ENCODE measurements around the gene TNFRSF18. TPM values are rescaled to one million over a fixed set of nuclear protein-coding genes. Genes with fewer than 3 reads are reported as not detected.
"Not testable (repeated sequence)": the region's sequence is repeated elsewhere in the genome, so short reads cannot be mapped to it uniquely, and the experiment has no call there.

TNFRSF18 gene
- total RNA-seq, 1 donor from 2014 or later, result 3.0 TPM

GRCh38 chr1:1253314-1253713 is 46.9 kb upstream of the TNFRSF18 start:
- TF ChIP-seq CTCF (IDR thresholded peaks at IDR 0.05; ENCODE audit: partially characterized antibody, unreplicated experiment), result no peak
- H3K4me3 Mint-ChIP-seq (ENCODE audit: unreplicated experiment), result no peak overlapping the region
- peaks cover 4% of the 10 kb centered on the region for H3K9me3 Mint-ChIP-seq (ENCODE audit: unreplicated experiment)
- H3K4me1 Mint-ChIP-seq (ENCODE audit: low read depth, unreplicated experiment), result peaks cover 7% of the 10 kb centered on the region
- H3K27ac Mint-ChIP-seq (ENCODE audit: unreplicated experiment), result no peak overlapping the region
- H3K27me3 Mint-ChIP-seq (ENCODE audit: unreplicated experiment), result peaks cover 4% of the 10 kb centered on the region
- H3K36me3 Mint-ChIP-seq (ENCODE audit: unreplicated experiment), result no peaks in the 10 kb centered on the region
- no peak for DNase-seq

- H3K4me3 Mint-ChIP-seq (ENCODE audit: unreplicated experiment), result no peak overlapping the region
- no peak for DNase-seq
- no peaks in the 10 kb centered on the region for H3K27me3 Mint-ChIP-seq (ENCODE audit: unreplicated experiment)
- H3K4me1 Mint-ChIP-seq (ENCODE audit: low read depth, unreplicated experiment), result peaks cover 2% of the 10 kb centered on the region
- no peaks in the 10 kb centered on the region for H3K36me3 Mint-ChIP-seq (ENCODE audit: unreplicated experiment)
- no peak overlapping the region for H3K27ac Mint-ChIP-seq (ENCODE audit: unreplicated experiment)
- H3K9me3 Mint-ChIP-seq (ENCODE audit: unreplicated experiment), result peaks cover 4% of the 10 kb centered on the region
- TF ChIP-seq CTCF (IDR thresholded peaks at IDR 0.05; ENCODE audit: partially characterized antibody, unreplicated experiment), result no peak
Measured at GRCh38 chr1:1250786-1251284, 44.4 kb upstream of the TNFRSF18 start.

- H3K36me3 Mint-ChIP-seq (ENCODE audit: unreplicated experiment); DNase-seq; H3K27ac Mint-ChIP-seq (ENCODE audit: unreplicated experiment); H3K9me3 Mint-ChIP-seq (ENCODE audit: unreplicated experiment); H3K4me3 Mint-ChIP-seq (ENCODE audit: unreplicated experiment); H3K27me3 Mint-ChIP-seq (ENCODE audit: unreplicated experiment); H3K4me1 Mint-ChIP-seq (ENCODE audit: low read depth, unreplicated experiment): not testable (repeated sequence)
Measured at GRCh38 chr1:1248009-1248913, 41.9 kb upstream of the TNFRSF18 start.

GRCh38 chr1:1247341-1247913 is 41.0 kb upstream of the TNFRSF18 start:
- H3K9me3 Mint-ChIP-seq (ENCODE audit: unreplicated experiment), result peaks cover 2% of the 10 kb centered on the region
- no peak for DNase-seq
- H3K27me3 Mint-ChIP-seq (ENCODE audit: unreplicated experiment), result no peaks in the 10 kb centered on the region
- no peaks in the 10 kb centered on the region for H3K36me3 Mint-ChIP-seq (ENCODE audit: unreplicated experiment)
- H3K27ac Mint-ChIP-seq (ENCODE audit: unreplicated experiment), result no peak overlapping the region
- H3K4me3 Mint-ChIP-seq (ENCODE audit: unreplicated experiment), result no peak overlapping the region
- TF ChIP-seq CTCF (IDR thresholded peaks at IDR 0.05; ENCODE audit: partially characterized antibody, unreplicated experiment), result no peak
- H3K4me1 Mint-ChIP-seq (ENCODE audit: low read depth, unreplicated experiment), result no peaks in the 10 kb centered on the region

- Mint-ChIP-seq H3K4me1 (ENCODE audit: low read depth, unreplicated experiment) (no peaks in the 10 kb centered on the region), H3K4me3 (ENCODE audit: unreplicated experiment) (no peak within 1 kb of the TSS), H3K27ac (ENCODE audit: unreplicated experiment) (no peak within 1 kb of the TSS), H3K9me3 (ENCODE audit: unreplicated experiment) (peaks cover 2% of the 10 kb centered on the region), H3K27me3 (ENCODE audit: unreplicated experiment) (no peaks in the 10 kb centered on the region), H3K36me3 (ENCODE audit: unreplicated experiment) (no peaks in the 10 kb centered on the region)
- TF ChIP-seq CTCF (IDR thresholded peaks at IDR 0.05; ENCODE audit: partially characterized antibody, unreplicated experiment), result no peak
- DNase-seq, result no peak
Measured at GRCh38 chr1:1246577-1247340, 40.4 kb upstream of the TNFRSF18 start, which contains the start of gene C1QTNF12. Gene C1QTNF12 (minus strand): TSS chr1:1246722. CDS start chr1:1246690, 32 bp downstream.

Data from glutamatergic neuron (in vitro differentiated cells).